PC-9 (cell line): ENCODE measurements around the gene BEND6. TPM values are rescaled to one million over a fixed set of nuclear protein-coding genes. Genes with fewer than 3 reads are reported as not detected.

ENCODE experiments used
- BruUV-seq: library from RNA; stranded (reverse); fragments of 400-500 nt; replicated peaks from 2 replicates; lab custom pipeline; 2021; lab: Mats Ljungman, UMichigan
- CTCF ChIA-PET: fragments of 300-600 bp; sonication (Branson Sonifier 250); formaldehyde crosslinking; loops from one replicate; lab custom pipeline; 2022; ENCODE audit warnings: antibody characterized with exemption; lab: Charles Lee
- POLR2A ChIA-PET: fragments of 300-600 bp; sonication (Branson Sonifier 250); formaldehyde crosslinking; loops from one replicate; lab custom pipeline; 2022; ENCODE audit warnings: antibody characterized with exemption; ENCODE audit not compliant: unreplicated experiment; lab: Charles Lee
- DNase-seq, 2 experiments: peaks; one replicate each; pipeline versions ENCODE4 v3.0.0 to v3.0.0-alpha.2; 2015 to 2022; ENCODE audit warnings: mixed read lengths in 1 of 2
- H2AFZ ChIP-seq: fragments of 200-600 bp; sonication (generic); 2 replicates; pipeline ENCODE4 v1.8.1; 2017; ENCODE audit warnings: antibody characterized with exemption
- H3F3A ChIP-seq: fragments of 200-600 bp; sonication (generic); 2 replicates; pipeline ENCODE4 v1.8.1; 2017; ENCODE audit warnings: antibody characterized with exemption, mild to moderate bottlenecking, low read depth; ENCODE audit not compliant: insufficient read depth
- H3K27ac ChIP-seq: fragments of 200-600 bp; sonication (generic); 2 replicates; pipeline ENCODE4 v1.6.1; 2016; ENCODE audit warnings: mixed run types
- H3K27me3 ChIP-seq: fragments of 200-600 bp; sonication (generic); 2 replicates; pipeline ENCODE4 v1.6.1; 2016; ENCODE audit warnings: low read depth, mixed run types; ENCODE audit not compliant: insufficient read depth
- H3K36me3 ChIP-seq: fragments of 200-600 bp; sonication (generic); 2 replicates; pipeline ENCODE4 v1.6.1; 2016; ENCODE audit warnings: low read depth, mixed run types
- H3K4me1 ChIP-seq: fragments of 200-600 bp; sonication (generic); replicated peaks from 2 replicates; pipeline ENCODE4 v1.6.1; 2016; ENCODE audit warnings: mixed run types; ENCODE audit not compliant: insufficient read depth
- H3K4me2 ChIP-seq: fragments of 200-600 bp; sonication (generic); 2 replicates; pipeline ENCODE4 v1.6.1; 2017; ENCODE audit warnings: mixed run types
- H3K4me3 ChIP-seq: fragments of 200-600 bp; sonication (generic); 2 replicates; pipeline ENCODE4 v1.6.1; 2016; ENCODE audit warnings: mixed run types
- H3K79me2 ChIP-seq: fragments of 200-600 bp; sonication (generic); 2 replicates; pipeline ENCODE4 v1.6.1; 2017; ENCODE audit warnings: low read depth, mixed run types
- H3K9me2 ChIP-seq: fragments of 200-600 bp; sonication (generic); 2 replicates; pipeline ENCODE4 v1.8.1; 2017; ENCODE audit warnings: mild to moderate bottlenecking; ENCODE audit not compliant: insufficient read depth
- H3K9me3 ChIP-seq: fragments of 200-600 bp; sonication (generic); 2 replicates; pipeline ENCODE4 v1.8.1; 2016; ENCODE audit warnings: low read depth; ENCODE audit not compliant: insufficient read depth
- H4K20me1 ChIP-seq: fragments of 200-600 bp; sonication (generic); 2 replicates; pipeline ENCODE4 v1.8.1; 2017; ENCODE audit not compliant: insufficient read depth
- CTCF ChIP-seq: fragments of 200-600 bp; sonication (generic); conservative IDR thresholded peaks from 2 replicates; pipeline ENCODE4 v1.6.1; 2017; ENCODE audit warnings: mixed run types, antibody characterized with exemption, mild to moderate bottlenecking, moderate library complexity
- EZH2 ChIP-seq: fragments of 200-600 bp; sonication (generic); IDR thresholded peaks from 2 replicates; pipeline ENCODE4 v1.8.0; 2017; ENCODE audit warnings: antibody characterized with exemption, low read depth
- intact Hi-C: fragments of 100-400 bp; cut with micrococcal nuclease; formaldehyde crosslinking; loops from one replicate; pipeline ENCODE4 v1.10.0; 2022; ENCODE audit not compliant: unreplicated experiment
- total RNA-seq: library from RNA; stranded (reverse); gene quantifications from 2 replicates; pipeline ENCODE4 v1.2.3, GENCODE V29; 2021

BEND6 gene
- total RNA-seq, 1 experiment from 2014 or later, result 5.7 TPM

GRCh38 chr6:56938649-56939191 lies 16.2 kb upstream of the BEND6 start:
- POLR2A ChIA-PET, result interaction anchor here (0.6 kb wide), 2 partner anchors 17 to 18 kb away, joined by 3 to 8 read pairs; no protein-coding TSS in a partner anchor

DNA sequence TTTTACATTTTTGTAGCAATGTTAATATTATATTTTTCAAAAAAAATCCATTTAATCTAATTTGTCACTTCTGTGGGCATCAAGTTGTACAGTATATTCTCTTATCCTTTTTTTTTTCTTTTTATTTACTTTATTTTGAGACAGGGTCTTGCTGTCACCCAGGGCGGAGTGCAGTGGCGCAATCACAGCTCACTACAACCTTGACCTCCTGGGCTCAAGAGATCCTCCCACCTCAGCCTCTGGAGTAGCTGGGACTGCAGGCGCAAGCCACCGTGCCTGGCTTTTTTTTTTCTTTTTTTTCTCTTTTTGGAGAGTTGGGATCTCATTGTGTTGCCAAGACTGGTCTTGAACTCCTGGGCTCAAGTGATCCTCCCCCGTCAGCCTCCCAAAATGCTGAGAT lies 14.4 kb upstream of the BEND6 start:
- BruUV-seq, result no TSS peak
- no peak overlapping the region for H3K4me3 ChIP-seq
- TF ChIP-seq CTCF (no peak), EZH2 (no peak)

More at GRCh38 chr6:56938649-56939191, 16.2 kb upstream of the BEND6 start:
- H3K9me2 ChIP-seq, result no peaks in the 10 kb centered on the region
- no peaks in the 10 kb centered on the region for H4K20me1 ChIP-seq
- no TSS peak for BruUV-seq
- no peaks in the 10 kb centered on the region for H3K27me3 ChIP-seq
- peak; percentile 73 to 88 for DNase-seq
- peaks cover 17% of the 10 kb centered on the region; the same call in 1 of the 2 replicates for H3F3A ChIP-seq
- TF ChIP-seq EZH2 (no peak), CTCF (no peak)
- CTCF ChIA-PET, result interaction anchor here (0.6 to 1.7 kb wide), 3 partner anchors 34 to 283 kb away, joined by 5 to 17 read pairs (median 7); no protein-coding TSS in a partner anchor
- intact Hi-C loops, result loop anchor here (2.0 kb wide), 1 partner anchor 16 kb away; the partner anchor contains the start of gene BEND6
- H3K4me3 ChIP-seq, result no peak overlapping the region
- peaks cover 20% of the 10 kb centered on the region for H3K4me1 ChIP-seq
- no peaks in the 10 kb centered on the region for H3K9me3 ChIP-seq
- no peaks in the 10 kb centered on the region; the same call in 1 of the 2 replicates for H3K36me3 ChIP-seq
- no peak overlapping the region for H2AFZ ChIP-seq
- no peaks in the 10 kb centered on the region for H3K79me2 ChIP-seq
- peak overlapping the region; percentile 13 for H3K4me2 ChIP-seq
- H3K27ac ChIP-seq, result peak overlapping the region; percentile 58

GRCh38 chr6:56940977-56941376 lies 13.9 kb upstream of the BEND6 start:
- H3K27ac ChIP-seq, result no peak overlapping the region
- no peaks in the 10 kb centered on the region; the same call in 1 of the 2 replicates for H3K36me3 ChIP-seq
- DNase-seq, result no peak
- H4K20me1 ChIP-seq, result no peaks in the 10 kb centered on the region
- ChIA-PET POLR2A (no interaction called here), CTCF (no interaction called here)
- H3K4me1 ChIP-seq, result peaks cover 20% of the 10 kb centered on the region
- no peak overlapping the region for H3K4me2 ChIP-seq
- no peak for TF ChIP-seq EZH2
- TF ChIP-seq CTCF, result no peak
- H2AFZ ChIP-seq, result no peak overlapping the region
- H3K9me3 ChIP-seq, result no peaks in the 10 kb centered on the region
- intact Hi-C loops, result no loop called here
- no peaks in the 10 kb centered on the region for H3K79me2 ChIP-seq
- H3K27me3 ChIP-seq, result no peaks in the 10 kb centered on the region
- no peaks in the 10 kb centered on the region for H3K9me2 ChIP-seq
- no TSS peak for BruUV-seq
- peaks cover 17% of the 10 kb centered on the region; the same call in 1 of the 2 replicates for H3F3A ChIP-seq
- no peak overlapping the region for H3K4me3 ChIP-seq

More for the DNA sequence above, 14.4 kb upstream of the BEND6 start:
- DNase-seq, result no peak
- Histone ChIP-seq H3K4me2 (no peak overlapping the region), H3F3A (peaks cover 17% of the 10 kb centered on the region; the same call in 1 of the 2 replicates), H3K27me3 (no peaks in the 10 kb centered on the region), H4K20me1 (no peaks in the 10 kb centered on the region), H2AFZ (no peak overlapping the region), H3K27ac (no peak overlapping the region), H3K4me1 (peaks cover 20% of the 10 kb centered on the region), H3K9me3 (no peaks in the 10 kb centered on the region), H3K79me2 (no peaks in the 10 kb centered on the region), H3K36me3 (no peaks in the 10 kb centered on the region; the same call in 1 of the 2 replicates), H3K9me2 (no peaks in the 10 kb centered on the region)
- POLR2A ChIA-PET, result no interaction called here
- intact Hi-C loops, result no loop called here
- CTCF ChIA-PET, result no interaction called here
